Suprapubic skin (tissue), 4 donors: ENCODE data around the gene MAST4. TPM values are rescaled to one million over a fixed set of nuclear protein-coding genes. Genes with fewer than 3 reads are reported as not detected.

Experiments
- DNase-seq, 2 donors: peaks; one replicate each; pipeline ENCODE4 v3.0.0-alpha.2; 2019; ENCODE audit warnings: low spot score in 2 of 2
- H3K27ac ChIP-seq: fragments of 200-600 bp; sonication (generic); one replicate; pipeline ENCODE4 v1.5.1; 2019
- H3K27me3 ChIP-seq: fragments of 200-600 bp; sonication (generic); one replicate; pipeline ENCODE4 v1.5.1; 2019
- H3K36me3 ChIP-seq: fragments of 200-600 bp; sonication (generic); one replicate; pipeline ENCODE4 v1.5.1; 2019
- H3K4me1 ChIP-seq: fragments of 200-600 bp; sonication (generic); one replicate; pipeline ENCODE4 v1.5.1; 2019
- H3K4me3 ChIP-seq: fragments of 200-600 bp; sonication (generic); one replicate; pipeline ENCODE4 v1.5.1; 2019; ENCODE audit warnings: mild to moderate bottlenecking
- H3K9me3 ChIP-seq: fragments of 200-600 bp; sonication (generic); one replicate; pipeline ENCODE4 v1.5.1; 2019
- EP300 ChIP-seq: sonication (generic); formaldehyde crosslinking; IDR thresholded peaks from one replicate; pipeline ENCODE4 v1.6.1; 2017; ENCODE audit warnings: antibody characterized with exemption
- POLR2A ChIP-seq, 2 donors: fragments of 450-650 bp; IDR thresholded peaks; one replicate each; pipeline ENCODE4 v1.6.1; 2017; ENCODE audit warnings: antibody characterized with exemption in 2 of 2, mild to moderate bottlenecking in 2 of 2, moderate library complexity in 2 of 2
- POLR2AphosphoS5 ChIP-seq, 3 donors: sonication (generic); formaldehyde crosslinking; IDR thresholded peaks; one replicate each; pipeline ENCODE4 v1.6.1; 2017; ENCODE audit warnings: antibody characterized with exemption in 3 of 3
- WGBS: methylation state at CpG from one replicate; pipeline ENCODE4 v1.1.5; 2018; 5-methylcytosine and 5-hydroxymethylcytosine counted together
- total RNA-seq, 4 donors: library from RNA; depleted of rRNA; stranded (reverse); fragments of >200 nt; gene quantifications; one replicate each; pipeline ENCODE4 v1.1.0, GENCODE V29; 2016
- TF ChIP-seq, protein P1 (sequence below), 2 donors: fragments of 200-600 bp in 1 of 2; fragments of 450-650 bp in 1 of 2; sonication (generic) in 1 of 2; IDR thresholded peaks; one replicate each; pipeline ENCODE4 v1.5.1; 2016 to 2019; ENCODE audit warnings: antibody characterized with exemption in 2 of 2, mild to moderate bottlenecking in 1 of 2, moderate library complexity in 1 of 2

The MAST4 gene
- total RNA-seq: 100 to 1,000 TPM in 2 of 4 donors, 10 to 100 TPM in 2; 79.2 to 144 (median 98.1) TPM

DNA sequence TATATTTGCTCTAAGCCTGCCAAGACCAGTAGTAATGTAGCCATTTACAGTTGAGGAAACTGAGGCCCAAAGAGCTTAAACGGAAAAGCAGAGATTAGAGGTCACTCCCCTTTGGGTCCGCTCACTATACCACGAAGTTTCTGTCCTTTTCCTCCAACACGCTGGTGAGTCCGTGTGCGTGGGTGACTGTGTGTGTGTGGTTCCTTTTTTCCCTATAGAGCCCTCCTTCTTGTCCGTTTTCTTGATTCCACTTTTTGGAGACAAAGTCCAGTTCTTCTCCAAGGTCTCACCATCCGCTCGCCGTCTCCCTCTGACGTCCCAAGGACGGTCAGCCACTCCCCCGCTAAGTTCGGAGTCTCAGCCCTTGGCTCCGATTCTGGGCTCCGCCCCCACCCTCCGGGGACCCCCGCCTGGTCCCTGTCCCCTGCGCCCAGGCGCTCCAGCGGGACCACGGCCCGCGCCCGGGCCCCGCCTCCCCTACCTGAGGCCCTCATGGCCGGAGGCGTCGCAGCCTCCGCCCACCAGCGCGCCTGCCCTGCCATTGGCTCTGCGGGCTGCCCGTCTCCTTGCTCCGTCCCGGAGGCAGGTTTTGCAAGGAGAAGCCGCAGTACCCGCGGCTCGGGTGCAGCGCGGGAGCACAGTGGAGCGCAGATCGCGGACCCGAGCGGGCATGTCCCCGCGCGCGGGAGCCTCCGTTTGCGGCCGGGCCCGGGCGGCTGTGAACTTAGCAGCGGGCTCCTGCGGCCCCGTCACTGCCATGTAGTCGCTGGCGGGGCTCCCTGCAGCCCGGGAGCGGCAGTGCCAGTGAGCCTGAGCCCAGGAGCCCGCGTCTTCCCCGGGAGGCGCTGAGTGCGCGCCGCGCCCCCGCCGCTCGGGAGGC is at the start of gene MAST4:
Gene MAST4 (plus strand): TSS at position 638 of the 880 bp plus-strand sequence. CDS start 263 bp downstream, outside the sequence.
- peak within 1 kb of the TSS; percentile 66 for H3K4me3 ChIP-seq
- peaks cover 26% of the 10 kb centered on the region for H3K4me1 ChIP-seq
- no peaks in the 10 kb centered on the region for H3K36me3 ChIP-seq
- H3K27me3 ChIP-seq: peaks cover 5% of the 10 kb centered on the region
- no peaks in the 10 kb centered on the region for H3K9me3 ChIP-seq
- peak within 1 kb of the TSS; percentile 53 for H3K27ac ChIP-seq
- TF ChIP-seq, protein P1, sequence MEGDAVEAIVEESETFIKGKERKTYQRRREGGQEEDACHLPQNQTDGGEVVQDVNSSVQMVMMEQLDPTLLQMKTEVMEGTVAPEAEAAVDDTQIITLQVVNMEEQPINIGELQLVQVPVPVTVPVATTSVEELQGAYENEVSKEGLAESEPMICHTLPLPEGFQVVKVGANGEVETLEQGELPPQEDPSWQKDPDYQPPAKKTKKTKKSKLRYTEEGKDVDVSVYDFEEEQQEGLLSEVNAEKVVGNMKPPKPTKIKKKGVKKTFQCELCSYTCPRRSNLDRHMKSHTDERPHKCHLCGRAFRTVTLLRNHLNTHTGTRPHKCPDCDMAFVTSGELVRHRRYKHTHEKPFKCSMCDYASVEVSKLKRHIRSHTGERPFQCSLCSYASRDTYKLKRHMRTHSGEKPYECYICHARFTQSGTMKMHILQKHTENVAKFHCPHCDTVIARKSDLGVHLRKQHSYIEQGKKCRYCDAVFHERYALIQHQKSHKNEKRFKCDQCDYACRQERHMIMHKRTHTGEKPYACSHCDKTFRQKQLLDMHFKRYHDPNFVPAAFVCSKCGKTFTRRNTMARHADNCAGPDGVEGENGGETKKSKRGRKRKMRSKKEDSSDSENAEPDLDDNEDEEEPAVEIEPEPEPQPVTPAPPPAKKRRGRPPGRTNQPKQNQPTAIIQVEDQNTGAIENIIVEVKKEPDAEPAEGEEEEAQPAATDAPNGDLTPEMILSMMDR (IDR thresholded peaks at IDR 0.05): no peak
- TF ChIP-seq POLR2A (IDR thresholded peaks at IDR 0.05): no peak
- no peak for TF ChIP-seq POLR2AphosphoS5 (IDR thresholded peaks at IDR 0.05)
- TF ChIP-seq EP300: no peak
- peak; percentile 79 to 80 for DNase-seq
- 3% methylated on average over 28 of the region's 74 CpGs for WGBS

DNA sequence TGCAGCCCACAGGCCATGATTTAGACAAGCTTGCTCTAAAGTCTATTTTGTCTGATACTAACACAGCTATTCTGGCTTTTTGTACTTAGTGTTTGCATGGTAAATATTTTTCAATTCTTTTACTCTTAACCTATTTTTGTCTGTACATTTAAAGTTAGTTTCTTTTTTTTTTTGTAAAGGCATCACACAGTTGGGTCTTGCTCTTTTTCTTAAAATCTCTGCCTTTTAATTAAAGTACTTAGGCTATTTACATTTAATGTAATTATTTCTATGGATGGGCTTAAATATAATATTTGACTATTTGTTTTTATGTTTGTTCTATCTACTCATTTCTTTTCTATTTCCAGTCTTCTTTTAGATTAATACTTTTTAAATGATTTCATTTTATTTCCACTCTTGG is 49.7 kb upstream of the MAST4 start:
- TF ChIP-seq, protein P1 (IDR thresholded peaks at IDR 0.05): no peak
- no peak for TF ChIP-seq EP300
- TF ChIP-seq POLR2A (IDR thresholded peaks at IDR 0.05): no peak
- no peak for TF ChIP-seq POLR2AphosphoS5 (IDR thresholded peaks at IDR 0.05)
- Histone ChIP-seq H3K9me3 (peaks cover 7% of the 10 kb centered on the region), H3K36me3 (no peaks in the 10 kb centered on the region), H3K27me3 (no peaks in the 10 kb centered on the region), H3K4me3 (no peak overlapping the region), H3K27ac (no peak overlapping the region), H3K4me1 (peaks cover 3% of the 10 kb centered on the region)
- DNase-seq: no peak

DNA sequence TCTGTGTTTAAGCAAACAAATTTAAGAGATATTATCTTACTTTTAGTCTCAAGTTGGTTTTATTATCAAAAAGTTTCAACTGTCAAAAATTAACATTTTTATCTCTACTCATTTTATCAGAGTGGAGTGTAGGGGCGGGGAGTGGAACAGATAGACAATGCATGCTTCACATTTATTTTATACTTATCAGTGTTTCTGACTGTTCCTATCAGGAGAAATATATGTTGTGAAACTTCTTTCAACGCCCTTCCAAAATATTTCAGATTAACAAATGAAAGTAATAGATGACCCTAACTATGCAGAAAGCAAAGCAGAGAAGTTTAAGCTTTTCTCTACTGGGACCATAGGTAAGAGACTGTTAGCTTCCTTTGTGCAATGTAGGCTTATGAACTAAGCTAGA is 44.9 kb upstream of the MAST4 start:
- WGBS: 66% methylated on average over 2 of the region's 2 CpGs
- H3K9me3 ChIP-seq: peaks cover 7% of the 10 kb centered on the region

DNA sequence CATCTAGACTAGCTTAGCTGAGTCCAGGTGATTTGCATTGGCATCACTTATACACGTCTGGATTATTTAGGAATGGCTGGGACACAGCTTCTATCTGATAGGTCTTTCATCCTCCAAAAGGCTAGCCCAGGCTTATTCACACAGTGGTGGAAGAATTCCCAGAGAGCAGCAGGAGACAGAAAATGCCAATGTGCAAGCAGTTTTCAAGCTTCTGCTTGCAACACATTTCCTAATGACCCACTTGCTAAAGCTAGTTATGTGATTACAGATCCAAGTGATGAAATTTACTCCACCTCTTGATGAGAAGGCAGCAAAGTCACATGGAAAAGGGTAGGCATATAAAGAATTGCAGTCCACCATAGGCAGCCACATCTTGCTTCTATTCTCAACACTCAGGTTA is 44.2 kb upstream of the MAST4 start:
- Histone ChIP-seq H3K4me1 (peaks cover 10% of the 10 kb centered on the region), H3K27ac (no peak overlapping the region), H3K27me3 (no peaks in the 10 kb centered on the region), H3K36me3 (no peaks in the 10 kb centered on the region), H3K4me3 (no peak overlapping the region), H3K9me3 (peaks cover 7% of the 10 kb centered on the region)
- no peak for DNase-seq
- TF ChIP-seq, protein P1 (IDR thresholded peaks at IDR 0.05): no peak
- TF ChIP-seq POLR2AphosphoS5 (IDR thresholded peaks at IDR 0.05) (no peak), EP300 (no peak), POLR2A (IDR thresholded peaks at IDR 0.05) (no peak)
- 50% methylated on average over 1 of the region's 1 CpG for WGBS

More for the DNA sequence above, 44.9 kb upstream of the MAST4 start:
- no peak overlapping the region for H3K4me3 ChIP-seq
- H3K36me3 ChIP-seq: no peaks in the 10 kb centered on the region
- H3K27me3 ChIP-seq: no peaks in the 10 kb centered on the region
- no peak for DNase-seq
- H3K4me1 ChIP-seq: peaks cover 10% of the 10 kb centered on the region
- TF ChIP-seq POLR2A (IDR thresholded peaks at IDR 0.05): no peak
- TF ChIP-seq, protein P1 (IDR thresholded peaks at IDR 0.05): no peak
- no peak for TF ChIP-seq EP300
- H3K27ac ChIP-seq: no peak overlapping the region

DNA sequence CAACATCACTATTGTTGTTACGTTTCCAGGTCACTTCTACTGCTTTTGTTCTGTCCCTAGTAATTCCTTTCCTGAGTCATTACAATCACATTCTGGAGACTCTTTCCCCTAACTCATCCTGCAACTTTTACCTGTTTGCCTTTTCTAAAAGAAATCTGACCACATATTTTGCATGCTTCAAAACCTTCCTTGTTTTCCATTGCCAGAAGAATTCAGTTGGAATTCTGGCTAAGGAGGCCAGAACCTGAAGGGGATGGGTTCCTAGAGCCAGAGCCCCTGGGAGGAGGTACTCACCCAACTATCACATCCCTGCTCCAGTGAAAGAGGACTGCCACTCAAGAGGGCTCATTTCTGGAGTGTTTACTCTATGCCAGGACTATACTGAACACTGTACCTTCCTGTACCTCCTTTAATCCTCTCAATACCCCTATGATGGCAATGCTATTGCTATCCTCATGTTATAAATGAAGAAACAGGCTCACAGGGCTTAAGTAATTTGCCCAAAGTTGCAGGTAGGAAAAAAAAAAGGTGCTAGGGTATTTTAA is 42.8 kb upstream of the MAST4 start:
- Histone ChIP-seq H3K4me3 (no peak overlapping the region), H3K36me3 (no peaks in the 10 kb centered on the region), H3K27ac (no peak overlapping the region), H3K9me3 (no peaks in the 10 kb centered on the region), H3K27me3 (no peaks in the 10 kb centered on the region), H3K4me1 (peaks cover 10% of the 10 kb centered on the region)
- DNase-seq: no peak
- TF ChIP-seq POLR2A (IDR thresholded peaks at IDR 0.05) (no peak), EP300 (no peak), POLR2AphosphoS5 (IDR thresholded peaks at IDR 0.05) (no peak)
- TF ChIP-seq, protein P1 (IDR thresholded peaks at IDR 0.05): no peak
- WGBS: 60% methylated on average over 1 of the region's 1 CpG
